Measurements from ENCODE around the gene TBCCD1. TPM values are rescaled to one million over a fixed set of nuclear protein-coding genes. Genes with fewer than 3 reads are reported as not detected.

The TBCCD1 gene
- total RNA-seq, 1 donor from 2014 or later, result 12.5 TPM

DNA sequence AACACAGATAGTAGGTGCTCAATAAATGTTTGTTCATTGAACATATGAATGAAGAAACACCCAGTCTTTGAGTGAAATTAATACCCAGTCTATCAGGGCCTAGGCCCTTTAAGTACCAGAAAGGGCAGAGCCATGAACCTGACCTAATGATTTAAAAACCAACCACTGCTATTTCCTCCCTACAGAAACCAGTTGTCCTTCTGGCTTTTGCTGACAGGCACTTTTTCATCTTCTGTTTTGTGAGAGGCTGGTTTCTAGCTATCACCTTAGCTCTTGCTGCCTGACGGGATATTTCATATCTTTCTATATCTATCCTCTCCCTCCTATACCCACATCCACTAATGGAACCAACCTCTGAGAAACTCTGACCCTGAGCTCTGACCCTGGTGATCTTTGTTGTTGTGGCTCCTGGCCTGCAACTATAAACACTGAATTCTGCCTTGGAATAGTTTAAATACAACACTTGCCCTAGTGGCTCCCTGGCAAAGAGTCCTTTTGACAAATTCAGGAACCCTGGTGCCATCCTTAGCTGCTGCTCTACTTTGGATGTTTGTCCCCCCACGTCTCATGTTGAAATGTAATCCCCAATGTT, 41.6 kb upstream of the TBCCD1 start:
- no peak for DNase-seq
- TF ChIP-seq, protein P1, sequence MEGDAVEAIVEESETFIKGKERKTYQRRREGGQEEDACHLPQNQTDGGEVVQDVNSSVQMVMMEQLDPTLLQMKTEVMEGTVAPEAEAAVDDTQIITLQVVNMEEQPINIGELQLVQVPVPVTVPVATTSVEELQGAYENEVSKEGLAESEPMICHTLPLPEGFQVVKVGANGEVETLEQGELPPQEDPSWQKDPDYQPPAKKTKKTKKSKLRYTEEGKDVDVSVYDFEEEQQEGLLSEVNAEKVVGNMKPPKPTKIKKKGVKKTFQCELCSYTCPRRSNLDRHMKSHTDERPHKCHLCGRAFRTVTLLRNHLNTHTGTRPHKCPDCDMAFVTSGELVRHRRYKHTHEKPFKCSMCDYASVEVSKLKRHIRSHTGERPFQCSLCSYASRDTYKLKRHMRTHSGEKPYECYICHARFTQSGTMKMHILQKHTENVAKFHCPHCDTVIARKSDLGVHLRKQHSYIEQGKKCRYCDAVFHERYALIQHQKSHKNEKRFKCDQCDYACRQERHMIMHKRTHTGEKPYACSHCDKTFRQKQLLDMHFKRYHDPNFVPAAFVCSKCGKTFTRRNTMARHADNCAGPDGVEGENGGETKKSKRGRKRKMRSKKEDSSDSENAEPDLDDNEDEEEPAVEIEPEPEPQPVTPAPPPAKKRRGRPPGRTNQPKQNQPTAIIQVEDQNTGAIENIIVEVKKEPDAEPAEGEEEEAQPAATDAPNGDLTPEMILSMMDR (IDR thresholded peaks at IDR 0.05; ENCODE audit: partially characterized antibody, unreplicated experiment), result no peak
- Mint-ChIP-seq H3K27ac (ENCODE audit: unreplicated experiment) (no peak overlapping the region), H3K27me3 (ENCODE audit: unreplicated experiment) (peaks cover 2% of the 10 kb centered on the region), H3K4me3 (ENCODE audit: unreplicated experiment) (no peak overlapping the region), H3K4me1 (ENCODE audit: low read depth, unreplicated experiment) (no peaks in the 10 kb centered on the region), H3K36me3 (ENCODE audit: unreplicated experiment) (no peaks in the 10 kb centered on the region), H3K9me3 (ENCODE audit: unreplicated experiment) (no peaks in the 10 kb centered on the region)

DNA sequence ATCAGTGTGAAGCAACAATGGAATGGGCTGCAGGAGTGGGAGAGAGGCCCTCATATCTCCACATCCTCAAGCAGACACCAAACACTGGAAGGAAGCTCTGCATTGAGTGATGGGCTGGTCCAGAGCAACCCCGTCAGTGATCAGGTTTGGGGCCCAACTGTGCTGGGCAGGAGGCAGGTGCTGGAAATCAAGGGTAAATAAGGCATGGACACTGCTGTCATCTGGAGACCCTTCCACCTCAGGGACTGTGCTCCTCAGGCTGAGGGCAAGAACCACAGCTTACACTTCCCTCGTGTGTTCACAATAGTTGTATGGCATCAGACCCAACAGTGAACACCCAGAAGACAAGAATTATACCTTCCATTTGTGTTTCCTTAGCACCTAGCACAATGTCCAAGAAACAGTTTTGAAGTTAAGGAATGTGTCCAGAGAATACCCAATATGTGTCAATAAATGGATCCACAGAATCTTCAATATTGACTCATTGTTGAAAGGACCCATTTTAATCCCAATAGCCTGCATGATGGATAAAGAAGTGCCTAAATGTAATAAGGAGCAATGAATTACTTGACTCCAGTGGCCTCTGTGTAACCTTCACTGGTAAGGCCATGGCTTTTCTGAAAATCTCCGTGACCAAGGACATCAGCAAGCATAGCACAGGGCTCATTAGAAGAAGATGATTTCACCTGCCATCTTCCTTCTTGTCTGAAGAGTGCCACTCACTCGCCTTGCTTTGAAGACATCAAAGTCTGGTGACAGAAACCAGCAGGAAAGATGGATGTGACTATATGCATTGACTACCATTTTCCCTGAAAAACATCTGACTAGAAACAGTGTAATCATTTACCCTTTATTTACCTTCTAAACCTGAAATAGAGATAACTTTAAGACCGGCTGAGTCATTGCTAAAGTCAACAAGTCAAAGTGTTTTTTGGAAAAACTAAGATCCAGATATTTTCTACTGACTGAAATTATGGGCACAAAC, 38.7 kb upstream of the TBCCD1 start:
- Mint-ChIP-seq H3K27ac (ENCODE audit: unreplicated experiment) (peak overlapping the region; percentile 8), H3K4me3 (ENCODE audit: unreplicated experiment) (no peak overlapping the region), H3K36me3 (ENCODE audit: unreplicated experiment) (no peaks in the 10 kb centered on the region), H3K4me1 (ENCODE audit: low read depth, unreplicated experiment) (no peaks in the 10 kb centered on the region), H3K9me3 (ENCODE audit: unreplicated experiment) (no peaks in the 10 kb centered on the region), H3K27me3 (ENCODE audit: unreplicated experiment) (peaks cover 2% of the 10 kb centered on the region)
- TF ChIP-seq, protein P1 (IDR thresholded peaks at IDR 0.05; ENCODE audit: partially characterized antibody, unreplicated experiment), result no peak
- no peak for DNase-seq

DNA sequence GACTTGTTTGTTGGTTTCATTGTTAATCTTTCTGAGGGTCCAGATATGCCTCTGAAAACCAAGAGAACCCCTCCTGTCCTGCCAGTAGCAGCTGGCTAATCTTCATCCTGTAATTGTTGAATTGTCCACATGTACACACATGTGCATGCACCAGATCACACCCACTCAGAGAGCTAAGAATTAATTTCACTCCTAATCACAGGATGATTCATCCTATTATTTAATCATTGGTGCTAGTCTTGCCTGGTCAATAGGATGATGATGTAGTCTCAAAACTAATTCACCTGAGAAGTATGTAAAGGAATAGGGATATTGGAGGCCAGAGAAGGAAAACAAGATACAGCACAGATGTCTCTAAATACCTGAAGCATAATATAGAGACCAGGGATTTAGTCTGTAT, 37.9 kb upstream of the TBCCD1 start:
- no peak overlapping the region for H3K4me3 Mint-ChIP-seq (ENCODE audit: unreplicated experiment)
- H3K36me3 Mint-ChIP-seq (ENCODE audit: unreplicated experiment), result no peaks in the 10 kb centered on the region
- TF ChIP-seq, protein P1 (IDR thresholded peaks at IDR 0.05; ENCODE audit: partially characterized antibody, unreplicated experiment), result no peak
- H3K27me3 Mint-ChIP-seq (ENCODE audit: unreplicated experiment), result peaks cover 2% of the 10 kb centered on the region
- no peak overlapping the region for H3K27ac Mint-ChIP-seq (ENCODE audit: unreplicated experiment)
- H3K4me1 Mint-ChIP-seq (ENCODE audit: low read depth, unreplicated experiment), result no peaks in the 10 kb centered on the region
- H3K9me3 Mint-ChIP-seq (ENCODE audit: unreplicated experiment), result no peaks in the 10 kb centered on the region
- DNase-seq, result no peak

DNA sequence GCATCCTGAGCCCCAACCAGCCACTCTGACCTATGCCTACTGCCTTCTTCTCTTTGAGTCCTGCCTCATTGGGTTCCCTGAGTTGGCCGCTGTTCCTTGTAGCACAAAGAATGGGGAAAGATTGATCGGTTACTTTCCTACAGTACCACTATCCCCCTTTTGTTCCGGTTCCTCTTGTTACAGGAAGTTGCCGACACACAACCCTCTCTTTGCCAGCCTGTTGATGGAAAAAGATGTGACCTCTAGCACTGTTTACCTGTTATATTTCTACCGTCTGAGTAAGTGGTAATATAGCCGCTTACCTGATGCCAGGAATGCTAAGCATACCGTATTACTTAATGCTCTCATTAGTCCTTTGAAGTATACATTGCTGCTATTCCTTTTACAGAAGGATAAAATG, 36.0 kb upstream of the TBCCD1 start:
- H3K4me3 Mint-ChIP-seq (ENCODE audit: unreplicated experiment), result no peak overlapping the region
- TF ChIP-seq, protein P1 (IDR thresholded peaks at IDR 0.05; ENCODE audit: partially characterized antibody, unreplicated experiment), result no peak
- no peaks in the 10 kb centered on the region for H3K36me3 Mint-ChIP-seq (ENCODE audit: unreplicated experiment)
- H3K27ac Mint-ChIP-seq (ENCODE audit: unreplicated experiment), result no peak overlapping the region
- no peaks in the 10 kb centered on the region for H3K9me3 Mint-ChIP-seq (ENCODE audit: unreplicated experiment)
- H3K27me3 Mint-ChIP-seq (ENCODE audit: unreplicated experiment), result peaks cover 5% of the 10 kb centered on the region
- H3K4me1 Mint-ChIP-seq (ENCODE audit: low read depth, unreplicated experiment), result no peaks in the 10 kb centered on the region
- no peak for DNase-seq

DNA sequence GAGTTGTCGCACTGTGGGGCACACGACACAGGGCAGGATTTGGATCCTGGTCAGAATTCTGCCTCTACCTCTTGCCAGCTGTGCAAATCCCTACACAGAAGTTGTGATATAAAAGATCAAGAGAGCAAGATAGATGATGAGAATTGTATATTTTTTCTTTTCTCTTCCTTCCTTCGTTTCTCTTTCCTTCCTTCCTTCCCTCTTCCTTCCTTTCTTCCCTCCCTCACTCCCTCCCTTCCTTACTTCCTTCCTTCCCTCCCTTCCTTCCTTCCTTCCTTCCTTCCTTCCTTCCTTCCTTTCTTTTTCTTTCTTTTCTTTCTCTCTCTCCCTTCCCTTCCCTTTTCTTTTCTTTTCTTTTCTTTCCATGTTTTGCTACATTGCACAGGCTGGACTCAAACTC, 33.8 kb upstream of the TBCCD1 start:
- Mint-ChIP-seq H3K4me1 (ENCODE audit: low read depth, unreplicated experiment) (no peaks in the 10 kb centered on the region), H3K9me3 (ENCODE audit: unreplicated experiment) (no peaks in the 10 kb centered on the region), H3K27ac (ENCODE audit: unreplicated experiment) (no peak overlapping the region), H3K27me3 (ENCODE audit: unreplicated experiment) (peaks cover 5% of the 10 kb centered on the region), H3K36me3 (ENCODE audit: unreplicated experiment) (no peaks in the 10 kb centered on the region), H3K4me3 (ENCODE audit: unreplicated experiment) (no peak overlapping the region)
- TF ChIP-seq, protein P1 (IDR thresholded peaks at IDR 0.05; ENCODE audit: partially characterized antibody, unreplicated experiment), result no peak
- no peak for DNase-seq

Measured in glutamatergic neuron (in vitro differentiated cells).